BJ (cell line): ENCODE data around the gene COQ2. TPM values are rescaled to one million over a fixed set of nuclear protein-coding genes. Genes with fewer than 3 reads are reported as not detected.

Experiments used
- CTCF ChIA-PET: fragments of 350-600 bp; formaldehyde crosslinking; extraction: SDS; loops from one replicate; lab custom pipeline; 2021; ENCODE audit warnings: antibody characterized with exemption, inconsistent platforms; lab: Yijun Ruan, JAX
- POLR2A ChIA-PET: fragments of 300-600 bp; sonication (Branson Sonifier 250); formaldehyde crosslinking; extraction: SDS; loops from one replicate; lab custom pipeline; 2021; ENCODE audit warnings: antibody characterized with exemption; lab: Charles Lee
- DNase-seq: peaks from one replicate; pipeline ENCODE4 v3.0.0-alpha.2; 2011; ENCODE audit warnings: low read depth
- H3K27me3 ChIP-seq: 2 replicates; pipeline ENCODE4 v1.6.0; 2011; ENCODE audit warnings: low read length; ENCODE audit not compliant: control insufficient read depth, insufficient read depth
- H3K36me3 ChIP-seq: 2 replicates; pipeline ENCODE4 v1.5.1; 2011; ENCODE audit warnings: low read length; ENCODE audit not compliant: control insufficient read depth, insufficient read depth
- H3K4me3 ChIP-seq: 2 replicates; pipeline ENCODE4 v1.5.1; 2011; ENCODE audit warnings: low read depth, mild to moderate bottlenecking, control low read depth, low read length
- polyA plus RNA-seq: library from polyadenylated mRNA; depleted of rRNA; stranded (reverse); fragments of >200 nt; gene quantifications from 2 replicates; pipeline ENCODE4 v1.2.3, GENCODE V29; 2011
- TF ChIP-seq, protein P1 (sequence below): IDR thresholded peaks from 2 replicates; pipeline ENCODE4 v1.5.1; 2011; ENCODE audit warnings: low read depth, mild to moderate bottlenecking, control low read depth, inconsistent platforms, low read length, moderate library complexity; ENCODE audit not compliant: insufficient read depth

COQ2 gene
- polyA plus RNA-seq, 1 experiment, result 14.5 TPM

DNA sequence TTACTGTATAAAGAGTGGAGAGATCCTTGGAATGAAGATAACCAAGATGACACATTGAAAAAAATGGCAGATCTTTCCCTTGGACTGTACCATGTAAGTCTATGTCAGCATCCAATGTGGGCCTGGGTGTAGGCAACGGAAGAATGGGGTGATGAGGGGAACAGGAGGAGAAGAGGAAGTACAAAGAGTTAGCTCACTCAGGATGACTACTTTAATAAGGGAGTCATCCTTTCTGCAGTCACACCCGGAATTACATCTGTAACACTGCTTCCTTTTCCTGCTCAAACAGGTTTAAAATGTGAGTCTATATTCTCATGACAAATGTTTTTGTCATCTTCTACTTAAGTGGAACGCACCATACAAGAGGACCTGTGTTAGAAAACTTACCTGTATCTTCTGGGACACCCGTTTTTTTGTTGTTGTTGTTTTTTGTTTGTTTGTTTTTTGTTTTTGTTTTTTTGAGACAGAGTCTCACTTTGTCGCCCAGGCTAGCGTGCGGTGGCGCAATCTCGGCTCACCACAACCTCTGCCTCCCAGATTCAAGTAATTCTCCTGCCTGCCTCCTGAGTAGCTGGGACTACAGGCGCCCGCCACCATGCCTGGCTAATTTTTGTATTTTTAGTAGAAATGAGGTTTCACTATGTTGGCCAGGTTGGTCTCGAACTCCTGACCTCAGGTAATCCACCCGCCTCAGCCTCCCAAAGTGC, 32.0 kb upstream of the COQ2 start:
- no peak for DNase-seq
- H3K4me3 ChIP-seq, result no peak overlapping the region
- no peaks in the 10 kb centered on the region for H3K36me3 ChIP-seq
- TF ChIP-seq, protein P1, sequence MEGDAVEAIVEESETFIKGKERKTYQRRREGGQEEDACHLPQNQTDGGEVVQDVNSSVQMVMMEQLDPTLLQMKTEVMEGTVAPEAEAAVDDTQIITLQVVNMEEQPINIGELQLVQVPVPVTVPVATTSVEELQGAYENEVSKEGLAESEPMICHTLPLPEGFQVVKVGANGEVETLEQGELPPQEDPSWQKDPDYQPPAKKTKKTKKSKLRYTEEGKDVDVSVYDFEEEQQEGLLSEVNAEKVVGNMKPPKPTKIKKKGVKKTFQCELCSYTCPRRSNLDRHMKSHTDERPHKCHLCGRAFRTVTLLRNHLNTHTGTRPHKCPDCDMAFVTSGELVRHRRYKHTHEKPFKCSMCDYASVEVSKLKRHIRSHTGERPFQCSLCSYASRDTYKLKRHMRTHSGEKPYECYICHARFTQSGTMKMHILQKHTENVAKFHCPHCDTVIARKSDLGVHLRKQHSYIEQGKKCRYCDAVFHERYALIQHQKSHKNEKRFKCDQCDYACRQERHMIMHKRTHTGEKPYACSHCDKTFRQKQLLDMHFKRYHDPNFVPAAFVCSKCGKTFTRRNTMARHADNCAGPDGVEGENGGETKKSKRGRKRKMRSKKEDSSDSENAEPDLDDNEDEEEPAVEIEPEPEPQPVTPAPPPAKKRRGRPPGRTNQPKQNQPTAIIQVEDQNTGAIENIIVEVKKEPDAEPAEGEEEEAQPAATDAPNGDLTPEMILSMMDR, result no peak
- ChIA-PET CTCF (no interaction called here), POLR2A (no interaction called here)
- H3K27me3 ChIP-seq, result no peaks in the 10 kb centered on the region

DNA sequence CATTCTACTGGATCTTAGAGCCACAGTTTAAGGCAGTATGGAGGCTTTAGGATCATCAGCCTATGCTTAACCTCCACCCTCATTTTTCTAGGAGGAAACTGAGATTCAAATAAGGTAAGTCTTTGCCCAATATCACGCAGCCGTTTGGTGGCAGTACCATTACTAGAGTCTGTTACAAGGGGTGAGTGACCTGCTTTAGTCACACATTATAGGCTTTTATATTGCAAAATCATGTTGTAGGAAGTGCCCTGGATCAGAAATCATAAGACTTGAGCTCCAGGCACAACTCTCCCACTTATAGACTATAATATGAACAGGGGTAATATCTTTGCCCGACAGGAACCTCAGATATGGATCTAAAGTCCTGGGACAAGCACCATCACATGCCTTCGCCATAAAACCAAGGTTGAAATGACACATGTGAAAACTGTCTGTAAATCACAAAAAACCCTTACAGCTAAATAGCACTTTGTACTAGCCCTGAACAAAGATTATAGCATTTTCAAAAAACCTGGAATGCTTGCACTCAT, 30.8 kb upstream of the COQ2 start:
- POLR2A ChIA-PET, result no interaction called here
- Histone ChIP-seq H3K36me3 (no peaks in the 10 kb centered on the region), H3K27me3 (no peaks in the 10 kb centered on the region), H3K4me3 (no peak overlapping the region)
- CTCF ChIA-PET, result no interaction called here
- TF ChIP-seq, protein P1, result no peak
- DNase-seq, result no peak

DNA sequence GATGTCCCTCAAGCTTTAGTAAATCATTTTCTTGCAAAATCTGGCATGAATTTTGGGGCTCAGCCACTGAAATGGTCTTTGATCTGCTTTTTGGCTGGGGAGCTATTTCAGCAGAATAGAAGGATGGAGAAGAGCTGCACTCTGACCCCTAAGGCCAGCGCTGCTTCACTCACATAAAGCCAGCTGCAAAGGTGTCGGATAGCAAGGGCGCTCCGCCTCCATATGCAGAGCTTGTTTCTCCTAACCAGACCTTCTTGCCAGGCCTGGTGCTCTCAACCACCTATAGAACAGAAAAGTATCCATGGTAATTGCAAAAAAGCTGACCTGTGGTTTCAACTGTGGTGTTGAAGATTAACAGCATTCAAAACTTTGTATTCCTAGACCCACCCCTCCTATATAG, 24.1 kb upstream of the COQ2 start:
- H3K4me3 ChIP-seq, result no peak overlapping the region
- no peaks in the 10 kb centered on the region for H3K36me3 ChIP-seq
- DNase-seq, result no peak
- CTCF ChIA-PET, result interaction anchor here (1.1 kb wide), 1 partner anchor 25 kb away, joined by 3 read pairs; no protein-coding TSS in a partner anchor
- TF ChIP-seq, protein P1, result no peak
- POLR2A ChIA-PET, result no interaction called here
- no peaks in the 10 kb centered on the region for H3K27me3 ChIP-seq

DNA sequence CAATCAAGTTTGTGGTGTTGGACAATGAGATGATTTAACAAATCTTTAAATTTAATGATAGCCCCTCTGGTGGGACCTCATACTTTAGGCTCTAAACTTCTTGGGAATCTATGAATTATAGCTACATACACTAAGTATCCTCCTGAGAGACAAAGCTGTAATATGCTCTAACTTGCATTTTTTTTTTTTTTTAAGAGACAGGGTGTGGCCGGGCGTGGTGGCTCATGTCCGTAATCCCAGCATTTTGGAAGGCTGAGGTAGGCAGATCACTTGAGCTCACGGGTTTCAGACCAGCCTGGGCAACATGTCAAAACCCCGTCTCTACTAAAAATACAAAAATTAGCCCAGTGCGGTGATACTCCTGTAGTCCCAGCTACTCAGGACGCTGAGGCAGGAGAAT, 23.3 kb upstream of the COQ2 start:
- TF ChIP-seq, protein P1, result no peak
- Histone ChIP-seq H3K4me3 (no peak overlapping the region), H3K36me3 (no peaks in the 10 kb centered on the region), H3K27me3 (no peaks in the 10 kb centered on the region)
- ChIA-PET CTCF (interaction anchor here (1.1 kb wide), 1 partner anchor 24 kb away, joined by 3 read pairs; no protein-coding TSS in a partner anchor), POLR2A (no interaction called here)
- no peak for DNase-seq

DNA sequence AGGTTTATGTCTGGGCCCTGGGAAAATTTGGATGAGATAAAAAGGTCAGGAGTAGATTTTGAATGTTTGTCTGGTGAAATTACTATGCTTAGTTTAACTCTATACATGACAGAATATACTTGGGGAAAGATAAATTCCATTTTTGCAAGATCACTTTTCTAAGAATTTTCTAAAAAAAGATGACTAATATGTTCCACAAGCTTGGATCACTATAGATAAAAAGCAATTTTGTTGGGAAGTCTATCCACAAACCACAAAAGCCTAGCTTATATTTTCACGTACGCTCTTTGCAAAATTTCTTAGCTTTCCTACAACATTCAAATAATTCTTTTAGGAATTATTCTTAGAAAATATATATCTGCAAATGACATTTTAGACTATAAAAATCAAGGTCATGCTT, 20.6 kb upstream of the COQ2 start:
- no peaks in the 10 kb centered on the region for H3K36me3 ChIP-seq
- no peaks in the 10 kb centered on the region for H3K27me3 ChIP-seq
- TF ChIP-seq, protein P1, result no peak
- ChIA-PET CTCF (interaction anchor here (1.0 kb wide), 1 partner anchor 58 kb away, joined by 3 read pairs; no protein-coding TSS in a partner anchor), POLR2A (interaction anchor here (0.7 kb wide), 1 partner anchor 876 kb away, joined by 4 read pairs; no protein-coding TSS in a partner anchor)
- no peak overlapping the region for H3K4me3 ChIP-seq
- no peak for DNase-seq
